SU-DHL-6 (cell line): ENCODE data around the gene NDFIP1.
"Not testable (repeated sequence)": the region's sequence is repeated elsewhere in the genome, so short reads cannot be mapped to it uniquely, and the experiment has no call there.

Experiments
- EZH2phosphoT487 ChIP-seq: fragments of 200-600 bp; sonication (generic), shearing (Covaris generic); conservative IDR thresholded peaks from 2 replicates; pipeline ENCODE4 v1.6.1; 2018; ENCODE audit warnings: mild to moderate bottlenecking, antibody characterized with exemption, low read length, moderate library complexity, mixed read lengths
- TF ChIP-seq, protein P1 (sequence below): fragments of 200-600 bp; sonication (generic); IDR thresholded peaks from one replicate; pipeline ENCODE4 v1.5.1; 2017; ENCODE audit warnings: antibody characterized with exemption, mild to moderate bottlenecking, low read length, moderate library complexity; ENCODE audit not compliant: insufficient read depth, poor library complexity, severe bottlenecking

GRCh38 chr5:142154449-142154841 is 45.9 kb downstream of the NDFIP1 start:
- TF ChIP-seq, protein P1, sequence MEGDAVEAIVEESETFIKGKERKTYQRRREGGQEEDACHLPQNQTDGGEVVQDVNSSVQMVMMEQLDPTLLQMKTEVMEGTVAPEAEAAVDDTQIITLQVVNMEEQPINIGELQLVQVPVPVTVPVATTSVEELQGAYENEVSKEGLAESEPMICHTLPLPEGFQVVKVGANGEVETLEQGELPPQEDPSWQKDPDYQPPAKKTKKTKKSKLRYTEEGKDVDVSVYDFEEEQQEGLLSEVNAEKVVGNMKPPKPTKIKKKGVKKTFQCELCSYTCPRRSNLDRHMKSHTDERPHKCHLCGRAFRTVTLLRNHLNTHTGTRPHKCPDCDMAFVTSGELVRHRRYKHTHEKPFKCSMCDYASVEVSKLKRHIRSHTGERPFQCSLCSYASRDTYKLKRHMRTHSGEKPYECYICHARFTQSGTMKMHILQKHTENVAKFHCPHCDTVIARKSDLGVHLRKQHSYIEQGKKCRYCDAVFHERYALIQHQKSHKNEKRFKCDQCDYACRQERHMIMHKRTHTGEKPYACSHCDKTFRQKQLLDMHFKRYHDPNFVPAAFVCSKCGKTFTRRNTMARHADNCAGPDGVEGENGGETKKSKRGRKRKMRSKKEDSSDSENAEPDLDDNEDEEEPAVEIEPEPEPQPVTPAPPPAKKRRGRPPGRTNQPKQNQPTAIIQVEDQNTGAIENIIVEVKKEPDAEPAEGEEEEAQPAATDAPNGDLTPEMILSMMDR = not testable (repeated sequence)
- not testable (repeated sequence) for TF ChIP-seq EZH2phosphoT487
